ENCODE data around the gene ATP11A. TPM values are rescaled to one million over a fixed set of nuclear protein-coding genes. Genes with fewer than 3 reads are reported as not detected.

ATP11A gene
- total and polyA plus RNA-seq, 2 experiments from 2014 or later, result 12.3 to 52.6 TPM

GRCh38 chr13:112702986-112703379, 13.1 kb downstream of the ATP11A start (continued):
- TF ChIP-seq, protein P1, sequence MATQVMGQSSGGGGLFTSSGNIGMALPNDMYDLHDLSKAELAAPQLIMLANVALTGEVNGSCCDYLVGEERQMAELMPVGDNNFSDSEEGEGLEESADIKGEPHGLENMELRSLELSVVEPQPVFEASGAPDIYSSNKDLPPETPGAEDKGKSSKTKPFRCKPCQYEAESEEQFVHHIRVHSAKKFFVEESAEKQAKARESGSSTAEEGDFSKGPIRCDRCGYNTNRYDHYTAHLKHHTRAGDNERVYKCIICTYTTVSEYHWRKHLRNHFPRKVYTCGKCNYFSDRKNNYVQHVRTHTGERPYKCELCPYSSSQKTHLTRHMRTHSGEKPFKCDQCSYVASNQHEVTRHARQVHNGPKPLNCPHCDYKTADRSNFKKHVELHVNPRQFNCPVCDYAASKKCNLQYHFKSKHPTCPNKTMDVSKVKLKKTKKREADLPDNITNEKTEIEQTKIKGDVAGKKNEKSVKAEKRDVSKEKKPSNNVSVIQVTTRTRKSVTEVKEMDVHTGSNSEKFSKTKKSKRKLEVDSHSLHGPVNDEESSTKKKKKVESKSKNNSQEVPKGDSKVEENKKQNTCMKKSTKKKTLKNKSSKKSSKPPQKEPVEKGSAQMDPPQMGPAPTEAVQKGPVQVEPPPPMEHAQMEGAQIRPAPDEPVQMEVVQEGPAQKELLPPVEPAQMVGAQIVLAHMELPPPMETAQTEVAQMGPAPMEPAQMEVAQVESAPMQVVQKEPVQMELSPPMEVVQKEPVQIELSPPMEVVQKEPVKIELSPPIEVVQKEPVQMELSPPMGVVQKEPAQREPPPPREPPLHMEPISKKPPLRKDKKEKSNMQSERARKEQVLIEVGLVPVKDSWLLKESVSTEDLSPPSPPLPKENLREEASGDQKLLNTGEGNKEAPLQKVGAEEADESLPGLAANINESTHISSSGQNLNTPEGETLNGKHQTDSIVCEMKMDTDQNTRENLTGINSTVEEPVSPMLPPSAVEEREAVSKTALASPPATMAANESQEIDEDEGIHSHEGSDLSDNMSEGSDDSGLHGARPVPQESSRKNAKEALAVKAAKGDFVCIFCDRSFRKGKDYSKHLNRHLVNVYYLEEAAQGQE (IDR thresholded peaks at IDR 0.05; ENCODE audit: unreplicated experiment), result no peak
- no peak for TF ChIP-seq EZH2phosphoT487 (IDR thresholded peaks at IDR 0.05; ENCODE audit: unreplicated experiment)
- no peak for TF ChIP-seq NANOG (IDR thresholded peaks at IDR 0.05; ENCODE audit: borderline replicate concordance)
- no peak for TF ChIP-seq STAT1 (IDR thresholded peaks at IDR 0.05; ENCODE audit: unreplicated experiment)
- no peak for TF ChIP-seq EZH2 (IDR thresholded peaks at IDR 0.05; ENCODE audit: low read depth, unreplicated experiment)
- TF ChIP-seq ZNF114 (CRISPR knock-in tag; IDR thresholded peaks at IDR 0.05), result no peak
- TF ChIP-seq JUNB (IDR thresholded peaks at IDR 0.05; ENCODE audit: unreplicated experiment), result no peak
- TF ChIP-seq, protein P2, sequence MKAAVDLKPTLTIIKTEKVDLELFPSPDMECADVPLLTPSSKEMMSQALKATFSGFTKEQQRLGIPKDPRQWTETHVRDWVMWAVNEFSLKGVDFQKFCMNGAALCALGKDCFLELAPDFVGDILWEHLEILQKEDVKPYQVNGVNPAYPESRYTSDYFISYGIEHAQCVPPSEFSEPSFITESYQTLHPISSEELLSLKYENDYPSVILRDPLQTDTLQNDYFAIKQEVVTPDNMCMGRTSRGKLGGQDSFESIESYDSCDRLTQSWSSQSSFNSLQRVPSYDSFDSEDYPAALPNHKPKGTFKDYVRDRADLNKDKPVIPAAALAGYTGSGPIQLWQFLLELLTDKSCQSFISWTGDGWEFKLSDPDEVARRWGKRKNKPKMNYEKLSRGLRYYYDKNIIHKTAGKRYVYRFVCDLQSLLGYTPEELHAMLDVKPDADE (IDR thresholded peaks at IDR 0.05), result no peak
- no peak for TF ChIP-seq CREB1 (CRISPR knock-in tag; IDR thresholded peaks at IDR 0.05; ENCODE audit: low read depth)
- no peak for TF ChIP-seq CTCF (conservative IDR thresholded peaks at IDR 0.05; ENCODE audit: low read depth in 2 of 2)

- H3K4me1 Mint-ChIP-seq, result peaks cover 68% of the 10 kb centered on the region
- H3K27ac Mint-ChIP-seq, result peak overlapping the region; percentile 82
- H3K36me3 Mint-ChIP-seq (ENCODE audit: low read depth), result peaks cover 15% of the 10 kb centered on the region; the same call in 2 of the 3 replicates
- H3K9me3 Mint-ChIP-seq, result no peaks in the 10 kb centered on the region
- H3K27ac ChIP-seq (ENCODE audit: low read depth), result peak overlapping the region; percentile 81
- no peaks in the 10 kb centered on the region for H3K27me3 ChIP-seq (ENCODE audit: insufficient read depth)
- H3K9me2 ChIP-seq (ENCODE audit: insufficient read depth), result no peaks in the 10 kb centered on the region
- peaks cover 10% of the 10 kb centered on the region for H3K27me3 Mint-ChIP-seq (ENCODE audit: insufficient read depth, low read depth, poor library complexity)
- peaks cover 98% of the 10 kb centered on the region for H3K79me2 ChIP-seq (replicated peaks; ENCODE audit: insufficient read depth)
- peaks cover 55% of the 10 kb centered on the region for H3K4me1 ChIP-seq (ENCODE audit: insufficient read depth)
- no peaks in the 10 kb centered on the region for H3F3A ChIP-seq (replicated peaks; ENCODE audit: low read depth)
- H3K4me3 Mint-ChIP-seq, result peak overlapping the region; percentile 37; the same call in 2 of the 3 replicates
- DNase-seq (ENCODE audit: low spot score), result no peak
- ATAC-seq, result no peak
- no peak overlapping the region for H3K4me3 ChIP-seq
- peak overlapping the region; percentile 74 for H3K4me2 ChIP-seq
- H2AFZ ChIP-seq, result no peak overlapping the region
- H3K36me3 ChIP-seq (ENCODE audit: insufficient read depth), result no peaks in the 10 kb centered on the region
- H4K20me1 ChIP-seq (replicated peaks; ENCODE audit: insufficient read depth), result no peaks in the 10 kb centered on the region
- TF ChIP-seq EZH2 (IDR thresholded peaks at IDR 0.05; ENCODE audit: low read depth, unreplicated experiment) (no peak), NANOG (IDR thresholded peaks at IDR 0.05; ENCODE audit: borderline replicate concordance) (no peak), JUNB (IDR thresholded peaks at IDR 0.05; ENCODE audit: unreplicated experiment) (no peak), POLR2AphosphoS5 (IDR thresholded peaks at IDR 0.05; ENCODE audit: low read depth) (no peak), ZNF331 (CRISPR knock-in tag; IDR thresholded peaks at IDR 0.05; ENCODE audit: low read depth) (no peak), CTCF (conservative IDR thresholded peaks at IDR 0.05; ENCODE audit: low read depth in 2 of 2) (no peak)
- TF ChIP-seq, protein P2 (IDR thresholded peaks at IDR 0.05), result no peak
Observed at GRCh38 chr13:112703449-112704284, 13.8 kb downstream of the ATP11A start.

All from GM23338 (cell line).